ENCODE results near the gene MYO5B.

DNA sequence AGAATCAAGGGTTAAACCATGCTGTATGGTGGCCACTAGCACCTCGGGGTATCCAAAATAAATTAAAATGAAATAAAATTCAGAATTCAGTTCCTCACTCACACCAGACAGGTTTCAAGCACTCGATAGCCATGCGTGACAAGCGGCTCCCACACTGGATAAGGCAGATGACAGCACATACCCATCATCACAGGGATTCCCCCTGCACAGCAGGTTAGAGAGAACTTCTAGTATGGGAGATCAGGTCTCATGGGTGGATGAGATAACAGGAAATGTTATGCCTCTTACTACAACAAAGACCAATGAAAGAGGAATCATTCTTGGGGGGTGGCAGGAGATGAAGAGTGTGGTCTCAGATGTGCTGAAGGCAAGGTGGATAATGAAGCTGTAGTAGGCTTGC, 259.7 kb downstream of the MYO5B start:
- TF ChIP-seq, protein P1, sequence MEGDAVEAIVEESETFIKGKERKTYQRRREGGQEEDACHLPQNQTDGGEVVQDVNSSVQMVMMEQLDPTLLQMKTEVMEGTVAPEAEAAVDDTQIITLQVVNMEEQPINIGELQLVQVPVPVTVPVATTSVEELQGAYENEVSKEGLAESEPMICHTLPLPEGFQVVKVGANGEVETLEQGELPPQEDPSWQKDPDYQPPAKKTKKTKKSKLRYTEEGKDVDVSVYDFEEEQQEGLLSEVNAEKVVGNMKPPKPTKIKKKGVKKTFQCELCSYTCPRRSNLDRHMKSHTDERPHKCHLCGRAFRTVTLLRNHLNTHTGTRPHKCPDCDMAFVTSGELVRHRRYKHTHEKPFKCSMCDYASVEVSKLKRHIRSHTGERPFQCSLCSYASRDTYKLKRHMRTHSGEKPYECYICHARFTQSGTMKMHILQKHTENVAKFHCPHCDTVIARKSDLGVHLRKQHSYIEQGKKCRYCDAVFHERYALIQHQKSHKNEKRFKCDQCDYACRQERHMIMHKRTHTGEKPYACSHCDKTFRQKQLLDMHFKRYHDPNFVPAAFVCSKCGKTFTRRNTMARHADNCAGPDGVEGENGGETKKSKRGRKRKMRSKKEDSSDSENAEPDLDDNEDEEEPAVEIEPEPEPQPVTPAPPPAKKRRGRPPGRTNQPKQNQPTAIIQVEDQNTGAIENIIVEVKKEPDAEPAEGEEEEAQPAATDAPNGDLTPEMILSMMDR (IDR thresholded peaks at IDR 0.05; ENCODE audit: borderline replicate concordance, extremely low read depth, low read length, poor library complexity, severe bottlenecking): no peak
- no peak for TF ChIP-seq EZH2 (IDR thresholded peaks at IDR 0.05; ENCODE audit: borderline replicate concordance, low read depth, low read length, severe bottlenecking)

Measured in DND-41 (cell line).